HG03159 (cell line): Measurements from ENCODE around the gene EME2.
"Not testable (repeated sequence)": the region's sequence is repeated elsewhere in the genome, so short reads cannot be mapped to it uniquely, and the experiment has no call there.

Source experiments
- ATAC-seq: cut with Tn5 transposase; IDR thresholded peaks from one replicate; pipeline ENCODE4 v1.9.1; 2021; ENCODE audit warnings: mild to moderate bottlenecking, moderate library complexity; ENCODE audit not compliant: unreplicated experiment

The EME2 gene

GRCh38 chr16:1790611-1791255 lies 18.1 kb downstream of the EME2 start:
- ATAC-seq = no peak

DNA sequence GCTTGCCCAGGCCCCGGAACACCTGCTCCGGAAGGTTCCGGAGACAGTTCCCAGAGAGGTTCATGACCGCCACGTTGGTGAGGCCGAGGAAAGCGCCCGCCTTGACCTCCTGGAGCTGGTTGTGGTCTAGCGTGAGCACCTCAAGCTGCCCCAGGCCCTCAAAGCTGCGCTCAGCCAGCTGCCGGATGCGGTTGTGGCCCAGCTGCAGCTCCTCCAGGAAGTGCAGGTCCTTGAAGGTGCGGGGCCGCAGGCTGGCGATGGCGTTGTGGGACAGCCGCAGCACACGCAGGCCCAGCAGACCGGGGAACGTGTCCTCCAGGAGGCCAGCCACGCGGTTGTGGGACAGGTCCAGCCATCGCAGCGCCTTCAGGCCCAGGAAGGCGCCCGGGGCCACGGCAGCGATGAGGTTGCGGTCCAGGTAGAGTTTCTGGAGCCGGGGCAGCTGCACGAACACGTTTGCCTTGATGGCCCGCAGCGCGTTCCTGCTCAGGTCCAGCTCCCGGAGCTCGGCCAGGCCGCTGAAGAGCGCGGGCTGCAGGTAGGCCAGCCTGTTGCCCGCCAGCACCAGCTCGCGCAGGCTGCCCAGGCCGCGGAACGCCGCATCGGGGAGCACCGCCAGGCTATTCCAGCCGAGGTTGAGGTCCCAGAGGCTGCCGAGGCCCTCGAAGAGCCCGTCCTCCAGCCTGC lies 18.8 kb downstream of the EME2 start:
- ATAC-seq = no peak

- no peak for ATAC-seq
Measured at GRCh38 chr16:1791943-1792812, 19.6 kb downstream of the EME2 start.

- no peak for ATAC-seq
Measured at GRCh38 chr16:1792836-1793577, 20.4 kb downstream of the EME2 start.

DNA sequence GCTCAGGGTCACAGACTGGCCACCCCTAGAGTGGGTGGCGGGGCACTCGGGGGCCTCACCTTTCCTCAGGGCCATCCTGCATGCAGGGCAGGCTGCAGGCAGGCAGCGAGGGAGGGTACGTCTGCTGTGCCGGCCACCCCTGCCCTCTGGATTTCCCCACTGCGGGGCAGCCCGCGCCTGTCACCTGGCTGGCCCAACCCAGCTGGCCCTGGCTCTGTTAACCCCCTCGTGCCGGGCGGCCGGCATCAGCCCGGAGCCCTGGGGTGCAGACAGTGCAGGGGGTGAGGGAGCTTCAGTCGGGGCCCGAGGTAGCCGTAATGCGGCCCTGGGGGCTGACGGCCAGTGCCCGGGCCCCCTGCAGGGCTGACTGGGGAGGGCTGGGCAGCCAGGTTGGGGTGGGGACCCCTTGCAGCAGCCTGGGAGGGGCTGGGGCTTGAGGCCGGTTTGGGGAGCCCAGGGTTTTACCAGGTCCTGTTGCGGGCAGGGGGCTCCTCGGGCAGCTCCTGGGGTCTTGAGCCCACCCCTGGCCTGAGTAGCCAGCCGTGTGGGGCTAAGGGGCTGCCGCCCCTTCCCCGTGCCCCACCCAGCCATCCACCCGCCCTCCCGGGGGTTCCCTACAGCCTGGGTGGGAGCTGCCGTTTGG lies 21.1 kb downstream of the EME2 start, which contains the start of gene IGFALS:
TSS of gene IGFALS (minus strand) at position 128 of the 643 bp plus-strand sequence. CDS start at position 75, 53 bp downstream.
- no peak for ATAC-seq

DNA sequence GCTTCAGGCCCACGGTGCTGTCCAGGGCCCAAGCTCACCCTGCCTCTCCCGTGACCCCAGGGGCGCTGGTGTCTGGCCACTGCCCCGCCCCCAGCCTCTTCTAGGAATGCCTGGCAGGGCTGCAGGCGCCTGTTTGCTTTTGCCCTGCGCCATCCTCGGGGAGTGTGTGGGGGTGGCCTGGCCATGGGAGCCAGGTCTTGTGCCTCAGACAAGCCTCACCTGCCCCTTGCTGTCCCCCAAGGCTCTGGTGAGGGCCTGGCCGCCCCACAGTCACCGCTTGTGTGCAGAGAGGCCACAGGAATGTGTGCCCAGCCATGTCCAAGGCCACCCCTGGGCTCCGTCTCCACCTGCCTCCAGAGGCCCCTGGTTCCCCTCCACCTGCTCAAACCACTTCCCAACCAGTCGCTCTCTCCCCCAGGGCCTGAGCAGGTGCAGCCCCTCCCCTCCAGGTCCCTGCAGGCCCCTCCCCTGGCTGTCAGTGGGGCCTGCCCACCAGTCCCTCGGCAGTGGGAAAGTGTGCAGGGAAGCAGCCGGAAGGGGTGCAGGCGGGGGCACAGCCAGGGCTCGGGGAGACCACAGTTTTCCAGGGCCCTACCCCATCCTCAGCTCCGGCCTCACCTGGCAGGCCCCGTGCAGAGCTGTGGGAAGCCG lies 21.7 kb downstream of the EME2 start:
- ATAC-seq = no peak

GRCh38 chr16:1794908-1795666 lies 22.5 kb downstream of the EME2 start:
- no peak for ATAC-seq

DNA sequence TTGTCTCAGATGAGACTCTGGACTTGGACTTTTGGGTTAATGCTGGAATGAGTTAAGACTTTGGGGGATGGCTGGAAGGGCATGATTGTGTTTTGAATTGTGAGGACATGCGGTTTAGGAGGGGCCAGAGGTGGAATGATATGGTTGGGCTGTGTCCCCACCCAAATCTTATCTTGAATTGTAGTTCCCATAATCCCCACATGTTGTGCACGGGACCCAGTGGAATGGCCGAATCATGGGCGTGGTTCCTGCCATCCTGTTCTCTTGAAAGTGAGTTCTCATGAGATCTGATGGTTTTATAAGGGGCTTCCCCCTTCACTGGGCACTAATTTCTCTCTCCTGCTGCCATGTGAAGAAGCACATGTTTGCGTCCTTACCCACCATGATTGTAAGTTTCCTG lies 26.7 kb downstream of the EME2 start:
- ATAC-seq = not testable (repeated sequence)

DNA sequence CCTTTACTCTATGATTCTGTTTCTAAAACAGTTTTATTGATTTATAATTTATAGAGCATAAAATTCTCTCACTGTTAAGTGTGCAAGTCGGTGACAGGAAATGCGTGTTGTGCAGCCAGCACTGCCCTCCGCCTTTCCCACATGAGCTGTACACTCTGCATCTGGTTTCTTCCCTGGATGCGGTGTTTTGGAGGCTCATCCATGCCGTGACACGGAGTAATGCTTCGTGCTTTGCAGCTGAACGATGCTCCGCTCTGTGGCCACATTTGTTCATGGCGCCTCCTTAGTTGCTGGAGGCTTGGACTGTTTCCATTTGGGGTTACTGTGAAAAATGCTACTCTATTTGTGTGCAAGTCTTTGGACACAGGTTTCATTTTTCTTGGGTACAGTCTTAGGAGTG lies 28.1 kb downstream of the EME2 start:
- no peak for ATAC-seq

GRCh38 chr16:1807626-1808025 lies 35.0 kb downstream of the EME2 start:
- no peak for ATAC-seq

DNA sequence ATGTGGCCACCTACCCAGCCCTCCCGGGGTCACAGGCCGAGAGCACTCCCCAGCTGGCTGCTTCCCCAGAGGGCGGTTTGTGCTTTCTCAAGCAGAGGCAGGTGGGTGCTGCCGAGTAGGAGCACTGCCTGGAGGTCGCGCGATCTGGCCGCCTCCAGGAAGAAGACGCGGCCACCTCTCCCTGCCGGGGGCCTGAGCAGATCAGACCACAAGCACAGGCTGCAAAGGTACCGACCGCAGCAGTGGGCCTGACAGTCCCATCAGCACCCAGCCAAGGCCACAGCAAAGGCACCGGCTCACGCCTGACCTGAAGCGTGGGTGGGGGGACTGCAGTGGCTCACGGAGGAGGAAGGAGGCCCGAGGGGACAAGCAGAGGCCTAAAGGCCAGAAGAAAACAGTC lies 36.1 kb downstream of the EME2 start:
- ATAC-seq = no peak

GRCh38 chr16:1809281-1809801 lies 36.7 kb downstream of the EME2 start:
- no peak for ATAC-seq

GRCh38 chr16:1810106-1810505 lies 37.5 kb downstream of the EME2 start:
- ATAC-seq = no peak

GRCh38 chr16:1810536-1810935 lies 37.9 kb downstream of the EME2 start:
- ATAC-seq = no peak

DNA sequence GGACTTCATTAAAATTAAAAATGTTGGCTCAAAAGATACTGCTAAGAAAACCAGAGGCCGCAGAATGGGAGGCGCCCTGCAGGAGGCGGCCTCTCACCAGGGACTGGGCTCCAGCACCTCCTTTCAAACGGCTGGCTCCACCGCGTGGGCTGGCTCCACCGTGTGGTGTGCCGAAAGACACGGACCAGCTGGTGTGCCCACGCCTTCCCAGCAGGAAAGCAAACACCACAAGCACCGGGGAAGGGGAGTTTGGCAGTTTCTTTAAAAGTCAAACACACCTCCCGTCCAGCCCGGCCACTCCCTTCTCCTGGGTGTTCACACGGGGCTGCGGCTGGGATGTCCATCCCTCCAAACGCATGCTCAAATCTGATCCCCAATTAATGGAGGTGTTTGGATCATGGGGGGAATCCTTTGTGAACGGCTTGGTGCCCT lies 40.1 kb downstream of the EME2 start:
- no peak for ATAC-seq

DNA sequence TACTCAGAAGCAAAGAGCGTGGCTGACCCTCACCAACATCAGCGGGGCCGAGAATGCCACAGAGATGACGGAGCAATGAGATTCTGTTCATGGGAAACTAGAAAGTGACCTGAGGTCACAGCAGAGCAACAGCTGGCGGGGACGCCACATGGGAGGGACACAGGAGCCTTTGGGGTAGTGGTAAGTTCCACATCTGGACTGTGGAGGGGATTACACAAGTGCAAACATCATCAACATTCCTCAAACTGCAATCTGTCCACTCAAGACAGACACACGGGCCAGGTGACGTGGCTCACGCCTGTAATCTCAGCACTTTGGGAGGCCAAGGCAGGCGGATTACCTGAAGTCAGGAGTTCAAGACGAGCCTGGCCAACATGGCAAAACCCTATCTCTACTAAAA lies 42.9 kb downstream of the EME2 start:
- ATAC-seq = no peak

GRCh38 chr16:1816396-1817275 lies 44.0 kb downstream of the EME2 start:
- no peak for ATAC-seq

- no peak for ATAC-seq
Measured at GRCh38 chr16:1817276-1817589, 44.6 kb downstream of the EME2 start.
